C4-2B (cell line): ENCODE measurements around the gene CCSER1.
"Not testable (repeated sequence)": the region's sequence is repeated elsewhere in the genome, so short reads cannot be mapped to it uniquely, and the experiment has no call there.

ENCODE experiments used
- H3K27ac ChIP-seq: fragments of 450-650 bp; 2 replicates; pipeline ENCODE4 v1.5.1; 2017
- ZFX ChIP-seq: fragments of 450-650 bp; IDR thresholded peaks from 2 replicates; pipeline ENCODE4 v1.6.1; 2017
- TF ChIP-seq, protein P1 (sequence below): fragments of 450-650 bp; conservative IDR thresholded peaks from 2 replicates; pipeline ENCODE4 v1.5.1; 2017; ENCODE audit warnings: mild to moderate bottlenecking

The CCSER1 gene

GRCh38 chr4:91322961-91323360 lies 1195.8 kb downstream of the CCSER1 start:
- H3K27ac ChIP-seq: no peak overlapping the region
- TF ChIP-seq, protein P1, sequence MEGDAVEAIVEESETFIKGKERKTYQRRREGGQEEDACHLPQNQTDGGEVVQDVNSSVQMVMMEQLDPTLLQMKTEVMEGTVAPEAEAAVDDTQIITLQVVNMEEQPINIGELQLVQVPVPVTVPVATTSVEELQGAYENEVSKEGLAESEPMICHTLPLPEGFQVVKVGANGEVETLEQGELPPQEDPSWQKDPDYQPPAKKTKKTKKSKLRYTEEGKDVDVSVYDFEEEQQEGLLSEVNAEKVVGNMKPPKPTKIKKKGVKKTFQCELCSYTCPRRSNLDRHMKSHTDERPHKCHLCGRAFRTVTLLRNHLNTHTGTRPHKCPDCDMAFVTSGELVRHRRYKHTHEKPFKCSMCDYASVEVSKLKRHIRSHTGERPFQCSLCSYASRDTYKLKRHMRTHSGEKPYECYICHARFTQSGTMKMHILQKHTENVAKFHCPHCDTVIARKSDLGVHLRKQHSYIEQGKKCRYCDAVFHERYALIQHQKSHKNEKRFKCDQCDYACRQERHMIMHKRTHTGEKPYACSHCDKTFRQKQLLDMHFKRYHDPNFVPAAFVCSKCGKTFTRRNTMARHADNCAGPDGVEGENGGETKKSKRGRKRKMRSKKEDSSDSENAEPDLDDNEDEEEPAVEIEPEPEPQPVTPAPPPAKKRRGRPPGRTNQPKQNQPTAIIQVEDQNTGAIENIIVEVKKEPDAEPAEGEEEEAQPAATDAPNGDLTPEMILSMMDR: no peak
- no peak for TF ChIP-seq ZFX

DNA sequence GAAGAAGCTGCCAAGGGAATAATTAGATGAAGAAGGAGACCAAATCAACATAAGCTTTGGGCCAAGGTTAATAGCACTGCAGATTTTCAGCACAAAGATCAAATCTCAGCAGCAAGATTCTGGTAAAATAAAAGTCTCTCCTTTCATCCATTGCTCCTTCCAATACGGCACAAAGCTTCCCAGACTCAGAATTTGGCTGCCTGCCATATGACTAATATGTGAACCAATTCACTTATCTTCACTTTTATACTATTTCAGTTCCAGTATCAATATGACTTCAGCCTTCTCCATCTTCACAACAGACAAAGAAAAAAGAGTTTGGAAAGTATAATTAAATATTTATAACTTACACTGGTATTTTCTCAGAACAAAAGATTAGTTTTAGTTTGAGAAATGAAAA lies 1198.3 kb downstream of the CCSER1 start:
- TF ChIP-seq ZFX: no peak
- TF ChIP-seq, protein P1: no peak
- H3K27ac ChIP-seq: no peak overlapping the region

- H3K27ac ChIP-seq: not testable (repeated sequence)
Measured at GRCh38 chr4:91326167-91326566, 1199.0 kb downstream of the CCSER1 start.

- TF ChIP-seq, protein P1: no peak
- TF ChIP-seq ZFX: no peak
Measured at GRCh38 chr4:91330555-91331137, 1203.5 kb downstream of the CCSER1 start.

GRCh38 chr4:91340822-91341221 lies 1213.6 kb downstream of the CCSER1 start:
- H3K27ac ChIP-seq: no peak overlapping the region
- no peak for TF ChIP-seq ZFX
- TF ChIP-seq, protein P1: no peak

More at GRCh38 chr4:91330555-91331137, 1203.5 kb downstream of the CCSER1 start:
- H3K27ac ChIP-seq: no peak overlapping the region

DNA sequence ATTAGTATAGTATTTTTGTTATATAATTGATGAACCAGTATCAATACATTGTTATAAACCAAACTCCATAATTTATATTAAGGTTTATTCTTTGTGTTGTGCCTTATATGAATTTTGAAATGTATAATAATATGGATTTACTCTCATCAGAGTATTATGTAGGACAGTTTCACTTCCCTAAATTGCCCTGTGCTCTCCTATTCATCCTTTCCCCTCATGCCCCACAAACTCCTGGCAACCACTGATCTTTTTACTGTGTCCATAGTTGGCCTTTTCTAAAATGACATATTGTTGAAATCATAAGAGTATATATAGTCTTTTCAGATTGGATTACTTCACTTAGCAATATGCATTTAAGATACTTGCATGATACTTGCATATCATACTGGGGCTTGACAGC lies 1218.4 kb downstream of the CCSER1 start:
- no peak overlapping the region for H3K27ac ChIP-seq
- TF ChIP-seq, protein P1: no peak
- no peak for TF ChIP-seq ZFX

DNA sequence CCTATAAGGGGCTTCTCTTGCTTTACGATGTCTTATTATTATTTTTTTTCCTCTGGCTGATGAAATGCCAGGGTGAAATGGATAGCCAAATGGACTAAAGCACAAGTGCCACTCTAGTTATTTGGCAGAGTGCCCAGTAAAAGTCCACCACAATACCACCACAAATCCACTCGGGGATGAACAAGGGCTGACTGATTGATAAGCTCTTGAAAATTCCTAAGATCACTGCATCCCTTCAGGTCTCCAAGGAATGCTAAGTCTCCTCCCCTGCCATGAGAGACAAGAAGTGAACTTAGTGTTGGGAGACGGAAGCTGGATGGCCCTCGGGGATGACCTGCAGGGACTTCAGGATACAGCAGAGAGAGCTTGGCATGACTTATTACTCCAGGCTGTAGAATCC lies 1229.3 kb downstream of the CCSER1 start:
- not testable (repeated sequence) for H3K27ac ChIP-seq

- H3K27ac ChIP-seq: not testable (repeated sequence)
Measured at GRCh38 chr4:91358016-91358415, 1230.8 kb downstream of the CCSER1 start.

- H3K27ac ChIP-seq: not testable (repeated sequence)
Measured at GRCh38 chr4:91358621-91359020, 1231.4 kb downstream of the CCSER1 start.
